Prostate gland (tissue), 2 donors: ENCODE measurements around the gene SREBF2.

ENCODE experiments used
- POLR2A ChIP-seq: fragments of 450-650 bp; IDR thresholded peaks from one replicate; pipeline ENCODE4 v1.6.1; 2016; ENCODE audit warnings: antibody characterized with exemption, mild to moderate bottlenecking
- TF ChIP-seq, protein P1 (sequence below), 4 experiments: fragments of 200-600 bp in 2 of 4; fragments of 450-650 bp in 2 of 4; sonication (generic) in 2 of 4; IDR thresholded peaks; 1 replicate in 3 of 4; 2 replicates in 1 of 4; pipeline ENCODE4 v1.5.1; 2016 to 2019; ENCODE audit warnings: antibody characterized with exemption in 4 of 4, mild to moderate bottlenecking in 2 of 4, moderate library complexity in 2 of 4

DNA sequence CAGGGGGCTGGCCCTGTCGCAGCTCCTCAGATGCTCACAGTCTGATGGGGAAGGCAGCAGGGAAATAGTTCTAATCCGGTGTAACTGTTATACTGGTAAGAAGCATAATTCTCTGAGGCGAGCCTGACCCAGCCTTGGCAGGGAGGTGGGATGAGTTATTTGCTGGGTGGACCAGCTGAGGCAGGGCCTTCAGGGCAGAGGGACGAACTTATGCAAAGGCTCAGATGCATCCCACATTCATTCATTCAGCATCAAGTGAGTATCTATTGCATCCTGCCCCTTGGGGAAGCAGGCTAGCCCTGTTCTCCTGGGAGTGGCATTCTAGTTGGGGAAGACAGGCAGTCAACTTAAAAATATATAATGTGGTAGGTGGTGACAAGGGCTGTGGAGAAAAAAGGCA is 13.6 kb upstream of the SREBF2 start:
- TF ChIP-seq, protein P1, sequence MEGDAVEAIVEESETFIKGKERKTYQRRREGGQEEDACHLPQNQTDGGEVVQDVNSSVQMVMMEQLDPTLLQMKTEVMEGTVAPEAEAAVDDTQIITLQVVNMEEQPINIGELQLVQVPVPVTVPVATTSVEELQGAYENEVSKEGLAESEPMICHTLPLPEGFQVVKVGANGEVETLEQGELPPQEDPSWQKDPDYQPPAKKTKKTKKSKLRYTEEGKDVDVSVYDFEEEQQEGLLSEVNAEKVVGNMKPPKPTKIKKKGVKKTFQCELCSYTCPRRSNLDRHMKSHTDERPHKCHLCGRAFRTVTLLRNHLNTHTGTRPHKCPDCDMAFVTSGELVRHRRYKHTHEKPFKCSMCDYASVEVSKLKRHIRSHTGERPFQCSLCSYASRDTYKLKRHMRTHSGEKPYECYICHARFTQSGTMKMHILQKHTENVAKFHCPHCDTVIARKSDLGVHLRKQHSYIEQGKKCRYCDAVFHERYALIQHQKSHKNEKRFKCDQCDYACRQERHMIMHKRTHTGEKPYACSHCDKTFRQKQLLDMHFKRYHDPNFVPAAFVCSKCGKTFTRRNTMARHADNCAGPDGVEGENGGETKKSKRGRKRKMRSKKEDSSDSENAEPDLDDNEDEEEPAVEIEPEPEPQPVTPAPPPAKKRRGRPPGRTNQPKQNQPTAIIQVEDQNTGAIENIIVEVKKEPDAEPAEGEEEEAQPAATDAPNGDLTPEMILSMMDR (IDR thresholded peaks at IDR 0.05) = no peak
- no peak for TF ChIP-seq POLR2A
